GM19193 (cell line): Measurements from ENCODE around the gene F11.

Experiments used
- POLR2A ChIP-seq: IDR thresholded peaks from 4 replicates; pipeline ENCODE4 v1.6.1; 2011; ENCODE audit not compliant: insufficient read depth, insufficient read length; ENCODE audit errors: extremely low read depth

F11 gene

GRCh38 chr4:186335793-186336192 is 69.8 kb downstream of the F11 start:
- no peak for TF ChIP-seq POLR2A
